Liver (tissue), 3 donors: Measurements from ENCODE around the gene PTPRS.

Experiments
- CTCF ChIP-seq: fragments of 150-350 bp; IDR thresholded peaks from 2 replicates; pipeline ENCODE4 v1.5.1; 2017; ENCODE audit warnings: improper control_type of control experiment, low read depth, low read length; ENCODE audit not compliant: missing input control
- FOXA1 ChIP-seq: IDR thresholded peaks from 2 replicates; pipeline ENCODE4 v1.6.1; 2016; ENCODE audit warnings: antibody characterized with exemption
- GABPA ChIP-seq, 2 donors: IDR thresholded peaks in 1 of 2; conservative IDR thresholded peaks in 1 of 2; 2 replicates each; pipeline ENCODE4 v1.6.1; 2016; ENCODE audit warnings: antibody characterized with exemption in 2 of 2, mild to moderate bottlenecking in 1 of 2, moderate library complexity in 1 of 2
- JUND ChIP-seq, 2 donors: IDR thresholded peaks; 2 replicates each; pipeline ENCODE4 v1.6.1; 2016; ENCODE audit warnings: antibody characterized with exemption in 2 of 2
- NR2F2 ChIP-seq: IDR thresholded peaks from 2 replicates; pipeline ENCODE4 v1.6.1; 2016; ENCODE audit warnings: antibody characterized with exemption
- RAD21 ChIP-seq, 2 donors: IDR thresholded peaks; 2 replicates each; pipeline ENCODE4 v1.6.1; 2016; ENCODE audit warnings: antibody characterized with exemption in 2 of 2, mild to moderate bottlenecking in 2 of 2
- REST ChIP-seq: IDR thresholded peaks from 2 replicates; pipeline ENCODE4 v1.6.1; 2016; ENCODE audit warnings: antibody characterized with exemption, mild to moderate bottlenecking
- RXRA ChIP-seq, 2 donors: IDR thresholded peaks; 2 replicates each; pipeline ENCODE4 v1.6.1; 2017 to 2018; ENCODE audit warnings: antibody characterized with exemption in 2 of 2, mild to moderate bottlenecking in 1 of 2
- YY1 ChIP-seq: IDR thresholded peaks from 2 replicates; pipeline ENCODE4 v1.6.1; 2016; ENCODE audit warnings: antibody characterized with exemption, mild to moderate bottlenecking
- TF ChIP-seq, protein P1 (sequence below): IDR thresholded peaks from 2 replicates; pipeline ENCODE4 v1.6.1; 2016; ENCODE audit warnings: antibody characterized with exemption
- TF ChIP-seq, protein P2 (sequence below): IDR thresholded peaks from 2 replicates; pipeline ENCODE4 v1.6.1; 2016; ENCODE audit warnings: antibody characterized with exemption
- donor health status: healthy.
- donor health status: healthy.

GRCh38 chr19:5307655-5308054, 33.0 kb downstream of the PTPRS start:
- TF ChIP-seq CTCF = no peak
- no peak for TF ChIP-seq REST
- TF ChIP-seq, protein P1, sequence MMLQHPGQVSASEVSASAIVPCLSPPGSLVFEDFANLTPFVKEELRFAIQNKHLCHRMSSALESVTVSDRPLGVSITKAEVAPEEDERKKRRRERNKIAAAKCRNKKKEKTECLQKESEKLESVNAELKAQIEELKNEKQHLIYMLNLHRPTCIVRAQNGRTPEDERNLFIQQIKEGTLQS = no peak
- TF ChIP-seq GABPA (IDR thresholded peaks at IDR 0.05 in 1 of 2, conservative IDR thresholded peaks at IDR 0.05 in 1 of 2) = no peak
- TF ChIP-seq, protein P2, sequence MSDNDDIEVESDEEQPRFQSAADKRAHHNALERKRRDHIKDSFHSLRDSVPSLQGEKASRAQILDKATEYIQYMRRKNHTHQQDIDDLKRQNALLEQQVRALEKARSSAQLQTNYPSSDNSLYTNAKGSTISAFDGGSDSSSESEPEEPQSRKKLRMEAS = no peak
- TF ChIP-seq FOXA1 = no peak
- TF ChIP-seq RAD21 (IDR thresholded peaks at IDR 0.05) = no peak
- no peak for TF ChIP-seq JUND (IDR thresholded peaks at IDR 0.05)
- no peak for TF ChIP-seq NR2F2
- TF ChIP-seq RXRA (IDR thresholded peaks at IDR 0.05) = no peak
- TF ChIP-seq YY1 = no peak
